HG02623 (cell line): Measurements from ENCODE around the gene ANKFN1.
"Not testable (repeated sequence)": the region's sequence is repeated elsewhere in the genome, so short reads cannot be mapped to it uniquely, and the experiment has no call there.

Source experiments
- ATAC-seq: cut with Tn5 transposase; IDR thresholded peaks from one replicate; pipeline ENCODE4 v1.9.1; 2021; ENCODE audit warnings: moderate library complexity; ENCODE audit not compliant: unreplicated experiment

Gene ANKFN1

DNA sequence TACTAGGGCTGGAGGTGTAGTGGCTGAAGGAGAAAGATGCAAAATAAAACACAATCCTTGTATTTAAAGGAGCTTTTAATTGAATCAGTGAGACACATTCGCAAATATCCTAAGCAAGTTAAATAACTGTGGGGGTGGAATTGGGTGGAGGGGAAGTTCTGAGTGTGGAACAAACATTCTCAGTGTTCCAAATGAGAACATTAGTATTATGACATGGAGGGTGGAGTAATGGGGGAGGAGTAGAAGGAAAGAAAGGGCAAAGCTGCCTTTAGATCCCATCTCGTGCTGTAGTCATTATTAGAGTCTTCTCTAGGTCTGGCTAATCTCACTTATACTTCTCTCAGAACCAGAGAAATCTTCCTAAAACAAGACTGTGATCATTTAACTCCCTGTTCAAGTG is 169.7 kb downstream of the ANKFN1 start:
- no peak for ATAC-seq

DNA sequence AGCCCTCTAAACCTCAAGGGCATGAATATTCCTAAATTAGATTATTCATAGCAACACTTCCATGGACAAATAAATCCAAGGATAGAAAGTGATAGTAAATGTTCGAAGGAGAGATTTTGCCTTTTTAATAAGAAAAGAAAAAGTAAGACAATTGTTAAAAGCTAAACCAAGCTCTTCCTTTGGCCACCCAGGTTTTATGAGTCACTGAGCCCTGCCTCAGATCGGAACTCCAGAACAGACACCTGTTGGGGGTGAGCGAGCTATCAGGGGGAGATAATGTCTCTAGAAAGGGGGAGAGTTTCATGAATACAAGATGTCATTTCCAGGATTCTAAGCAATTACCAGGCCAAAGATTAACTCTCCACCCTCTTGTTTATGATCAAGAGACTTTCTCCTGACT is 171.4 kb downstream of the ANKFN1 start:
- ATAC-seq = no peak

- no peak for ATAC-seq
Observed at GRCh38 chr17:56325313-56326000, 172.2 kb downstream of the ANKFN1 start.

- no peak for ATAC-seq
Observed at GRCh38 chr17:56326001-56326359, 172.7 kb downstream of the ANKFN1 start.

GRCh38 chr17:56347639-56348038 is 194.4 kb downstream of the ANKFN1 start:
- no peak for ATAC-seq

DNA sequence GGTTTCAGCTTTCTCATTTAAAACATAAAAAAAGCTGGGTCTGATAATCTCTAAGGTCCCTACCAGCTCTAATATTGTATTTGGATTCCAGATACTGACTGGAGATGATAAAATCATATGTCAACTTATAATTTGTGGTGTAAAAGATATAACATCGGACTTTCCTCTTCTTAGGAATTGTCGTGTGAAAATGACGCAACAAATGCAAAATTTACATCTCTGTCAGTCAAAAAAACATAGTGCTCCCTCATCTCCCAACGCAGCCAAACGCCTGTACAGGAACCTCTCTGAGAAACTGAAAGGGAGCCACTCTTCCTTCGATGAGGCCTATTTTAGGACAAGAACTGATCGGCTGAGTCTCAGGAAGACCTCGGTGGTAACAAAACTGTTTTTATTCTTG is 197.3 kb downstream of the ANKFN1 start:
- ATAC-seq = no peak

GRCh38 chr17:56351675-56352074 is 198.4 kb downstream of the ANKFN1 start:
- no peak for ATAC-seq

GRCh38 chr17:56358651-56359050 is 205.4 kb downstream of the ANKFN1 start:
- ATAC-seq = no peak

- no peak for ATAC-seq
Observed at GRCh38 chr17:56359518-56359917, 206.2 kb downstream of the ANKFN1 start.

- no peak for ATAC-seq
Observed at GRCh38 chr17:56367366-56367765, 214.1 kb downstream of the ANKFN1 start.

DNA sequence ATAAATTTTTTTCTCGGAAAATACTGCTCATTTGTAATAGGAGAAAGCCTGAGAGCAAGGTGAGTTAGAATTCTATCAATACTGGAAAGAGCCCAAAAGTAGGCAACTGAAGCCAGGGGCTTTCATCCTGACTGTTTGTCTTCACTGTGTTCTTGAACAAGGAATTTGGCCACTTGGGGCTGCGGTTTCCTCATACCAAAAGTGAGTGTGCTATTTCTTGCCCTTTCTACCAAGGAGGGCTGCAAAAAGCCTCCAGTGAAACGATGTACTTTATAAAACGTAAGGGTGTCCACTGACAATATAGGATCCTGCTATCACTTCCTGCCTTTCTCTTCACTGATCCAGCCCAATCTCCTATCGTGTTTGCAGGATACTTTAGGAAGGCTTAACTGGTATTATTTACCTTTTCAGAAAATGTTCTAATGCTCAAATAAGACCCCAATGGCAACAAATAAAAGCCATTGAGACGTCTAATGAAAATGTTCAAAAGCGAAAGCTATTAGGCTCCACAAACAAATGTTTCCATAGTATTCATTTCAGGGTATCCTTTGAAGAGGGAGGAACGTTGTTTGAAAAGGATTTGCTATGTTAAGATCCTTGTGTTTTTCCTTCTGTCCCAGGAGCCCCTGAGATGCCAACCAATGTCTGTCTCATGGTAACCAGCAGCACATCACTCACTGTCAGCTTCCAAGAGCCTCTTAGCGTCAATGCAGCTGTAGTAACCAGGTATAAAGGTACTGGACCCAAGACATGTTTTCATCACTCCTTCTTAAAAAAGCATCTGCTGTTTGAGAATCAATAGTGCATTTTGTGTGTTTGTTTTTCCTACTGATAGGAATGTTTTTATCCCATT is 220.9 kb downstream of the ANKFN1 start:
- ATAC-seq = no peak

- no peak for ATAC-seq
Observed at GRCh38 chr17:56389356-56389755, 236.1 kb downstream of the ANKFN1 start.

DNA sequence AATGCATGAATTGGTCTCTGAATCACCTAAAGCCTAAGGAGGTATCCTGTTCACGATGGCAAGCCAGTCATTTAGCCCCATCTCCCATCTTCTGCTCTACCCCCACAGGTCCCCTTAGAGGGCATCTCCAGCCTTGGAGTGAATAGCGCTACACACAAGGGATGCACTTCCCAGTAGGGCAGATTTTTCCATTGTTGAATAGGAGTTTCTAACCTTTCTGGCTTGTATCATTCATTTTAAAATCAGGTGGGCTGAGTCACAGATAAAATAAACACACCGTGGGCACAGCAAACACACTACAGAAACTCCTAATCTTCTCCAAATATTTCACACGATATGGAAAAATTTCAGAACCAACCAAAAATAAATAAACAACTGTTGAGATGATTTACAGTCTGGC is 239.0 kb downstream of the ANKFN1 start:
- no peak for ATAC-seq

DNA sequence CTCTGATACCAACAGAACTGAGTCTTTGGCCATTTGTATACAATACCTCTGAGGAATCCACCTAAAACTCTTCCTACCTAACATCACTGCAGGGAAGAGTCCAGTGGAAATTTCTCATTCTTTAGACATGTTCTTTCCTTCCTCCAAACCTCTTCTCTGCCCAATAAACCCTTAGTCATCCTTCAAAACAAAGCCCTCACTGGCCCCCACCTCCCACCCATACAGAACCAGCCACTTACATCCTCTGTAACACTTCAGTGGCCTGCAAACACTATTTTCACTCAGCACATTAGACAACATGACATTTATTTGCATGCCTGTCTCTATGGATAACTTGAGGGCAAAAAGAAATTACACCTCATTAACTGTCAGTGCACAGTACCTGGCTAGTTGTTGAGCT is 239.9 kb downstream of the ANKFN1 start:
- ATAC-seq = no peak

DNA sequence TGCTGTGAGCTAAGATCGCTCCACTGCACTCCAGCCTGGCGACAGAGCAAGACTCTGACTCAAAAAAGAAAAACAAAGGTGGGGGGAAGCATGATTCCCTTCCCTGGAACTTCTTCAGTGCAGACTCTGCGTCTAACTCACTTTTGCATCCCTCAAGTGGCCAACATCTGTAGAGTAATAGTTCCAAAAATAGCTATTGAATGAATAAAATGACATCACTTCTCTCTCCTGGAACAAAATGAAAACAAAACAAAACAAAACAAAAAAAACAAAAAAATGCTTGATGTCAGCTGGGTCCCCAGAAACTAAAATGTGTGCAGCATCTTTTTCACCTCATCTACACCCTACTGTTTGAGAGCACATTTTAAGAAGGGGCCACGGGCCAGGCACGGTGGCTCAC is 242.5 kb downstream of the ANKFN1 start:
- ATAC-seq = no peak

DNA sequence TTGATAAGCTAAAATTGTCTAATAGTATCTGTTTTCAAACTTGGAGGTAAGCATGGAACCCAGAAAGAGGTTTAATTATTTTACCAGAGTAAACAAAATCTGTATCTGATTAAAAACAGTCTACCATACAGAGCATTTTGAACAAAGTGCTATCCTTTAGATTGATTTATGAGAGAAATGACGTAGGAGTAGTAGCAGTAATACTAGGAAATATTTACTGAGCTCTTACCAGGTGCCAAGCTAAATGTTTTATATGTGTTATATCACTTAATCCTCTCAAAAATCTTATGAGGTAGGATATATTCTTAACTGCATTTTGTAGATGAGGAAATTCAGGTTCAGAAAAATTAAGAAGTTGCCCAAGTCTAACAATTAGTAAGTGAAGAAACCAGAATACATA is 253.8 kb downstream of the ANKFN1 start:
- ATAC-seq = no peak

DNA sequence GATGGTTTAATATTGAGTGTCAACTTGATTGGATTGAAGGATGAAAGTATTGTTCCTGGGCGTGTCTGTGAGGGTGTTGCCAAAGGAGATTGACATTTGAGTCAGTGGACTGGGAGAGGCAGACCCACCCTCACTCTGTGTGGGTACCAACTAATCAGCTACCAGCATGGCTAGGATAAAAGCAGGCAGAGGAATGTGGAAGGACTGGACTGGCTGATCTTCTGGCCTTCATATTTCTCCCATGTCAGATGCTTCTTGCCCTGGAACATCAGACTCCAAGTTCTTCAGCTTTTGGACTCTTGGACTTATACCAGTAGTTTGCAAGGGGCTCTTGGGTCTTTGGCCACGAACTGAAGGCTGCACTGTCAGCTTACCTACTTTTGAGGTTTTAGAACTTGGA is 259.1 kb downstream of the ANKFN1 start:
- ATAC-seq = not testable (repeated sequence)

- no peak for ATAC-seq
Observed at GRCh38 chr17:56416682-56417351, 263.5 kb downstream of the ANKFN1 start.

- ATAC-seq = no peak
Observed at GRCh38 chr17:56424005-56424404, 270.7 kb downstream of the ANKFN1 start.

- ATAC-seq = no peak
Observed at GRCh38 chr17:56424543-56425044, 271.3 kb downstream of the ANKFN1 start.

DNA sequence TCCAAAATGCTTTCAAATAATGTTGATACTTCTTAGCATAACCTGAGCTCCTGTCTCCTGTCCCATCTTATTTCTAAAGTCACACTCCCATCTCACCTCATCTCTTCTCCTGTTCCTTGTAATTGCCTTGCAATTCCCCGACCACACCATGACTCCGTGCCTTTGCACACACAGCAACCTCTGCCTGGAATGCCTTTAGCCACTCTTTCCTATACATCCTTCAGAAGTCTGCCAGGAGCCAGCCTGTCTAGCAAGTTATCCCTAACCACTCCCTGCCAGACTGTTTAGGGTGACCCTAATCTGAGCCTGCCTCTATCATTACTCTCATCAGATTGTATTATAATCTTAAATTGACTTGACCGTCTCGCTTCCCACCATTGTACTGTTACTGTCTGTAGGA is 272.2 kb downstream of the ANKFN1 start:
- ATAC-seq = no peak

DNA sequence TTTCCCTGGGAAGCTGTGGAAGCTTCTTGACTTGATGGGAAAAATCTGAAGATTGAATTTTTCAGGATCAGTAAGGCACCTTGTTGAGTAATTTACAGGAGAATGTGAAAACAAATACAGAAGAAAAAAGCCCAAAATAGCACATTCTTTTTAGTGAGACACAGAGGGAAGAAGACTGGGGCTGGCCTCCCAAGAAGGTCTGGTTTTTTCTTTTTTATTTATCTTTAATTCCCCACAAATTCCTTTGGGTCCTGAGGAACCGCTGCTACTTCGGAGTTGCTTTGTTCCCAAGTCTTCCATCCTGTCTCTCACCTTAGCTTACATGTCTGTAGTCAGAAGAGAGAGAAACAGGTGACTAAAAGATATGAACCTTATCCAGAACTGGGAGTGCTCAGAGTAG is 273.6 kb downstream of the ANKFN1 start:
- ATAC-seq = no peak
